ENCODE results near the gene SLC25A22.

The SLC25A22 gene

GRCh38 chr11:820655-821511 lies 22.8 kb upstream of the SLC25A22 start:
- H3K4me3 ChIP-seq (ENCODE audit: low read depth, low read length): peak overlapping the region; percentile 65
- no peak for DNase-seq (ENCODE audit: low read depth)
- no peak for TF ChIP-seq CTCF (IDR thresholded peaks at IDR 0.05; ENCODE audit: insufficient read depth, low read depth, low read length, missing control alignments)

- no peak for TF ChIP-seq CTCF (IDR thresholded peaks at IDR 0.05; ENCODE audit: insufficient read depth, low read depth, low read length, missing control alignments)
- DNase-seq (ENCODE audit: low read depth): peak; percentile 96
These were observed 22.0 kb upstream of the SLC25A22 start for GRCh38 chr11:819943-820649.

GRCh38 chr11:819129-819931 lies 21.2 kb upstream of the SLC25A22 start:
- DNase-seq (ENCODE audit: low read depth): peak; percentile 94
- peak overlapping the region; percentile 65 for H3K4me3 ChIP-seq (ENCODE audit: low read depth, low read length)
- TF ChIP-seq CTCF (IDR thresholded peaks at IDR 0.05; ENCODE audit: insufficient read depth, low read depth, low read length, missing control alignments): no peak

More at GRCh38 chr11:819943-820649, 22.0 kb upstream of the SLC25A22 start:
- H3K4me3 ChIP-seq (ENCODE audit: low read depth, low read length): peak overlapping the region; percentile 65

GRCh38 chr11:818396-819128 lies 20.5 kb upstream of the SLC25A22 start, which contains the start of gene PNPLA2:
PNPLA2 (plus strand) TSS chr11:818914; CDS start chr11:819719, 805 bp downstream.
- no peak for TF ChIP-seq CTCF (IDR thresholded peaks at IDR 0.05; ENCODE audit: insufficient read depth, low read depth, low read length, missing control alignments)
- DNase-seq (ENCODE audit: low read depth): no peak
- H3K4me3 ChIP-seq (ENCODE audit: low read depth, low read length): peak within 1 kb of the TSS; percentile 65

GRCh38 chr11:816433-816779 lies 18.3 kb upstream of the SLC25A22 start:
- no peak for TF ChIP-seq CTCF (IDR thresholded peaks at IDR 0.05; ENCODE audit: insufficient read depth, low read depth, low read length, missing control alignments)
- H3K4me3 ChIP-seq (ENCODE audit: low read depth, low read length): no peak overlapping the region
- no peak for DNase-seq (ENCODE audit: low read depth)
